IPS-15b (cell line): ENCODE results near the gene PXN.

Experiments used
- H3K27me3 ChIP-seq: one replicate; pipeline ENCODE4 v1.6.1; 2013; ENCODE audit warnings: low read length; ENCODE audit not compliant: control insufficient read depth, insufficient read depth
- H3K36me3 ChIP-seq: one replicate; pipeline ENCODE4 v1.6.1; 2013; ENCODE audit warnings: low read length; ENCODE audit not compliant: control insufficient read depth, insufficient read depth
- H3K4me1 ChIP-seq: one replicate; pipeline ENCODE4 v1.6.1; 2013; ENCODE audit warnings: mild to moderate bottlenecking, low read length; ENCODE audit not compliant: control insufficient read depth, insufficient read depth
- H3K4me3 ChIP-seq: one replicate; pipeline ENCODE4 v1.5.1; 2013; ENCODE audit warnings: low read depth, low read length
- H3K9ac ChIP-seq: one replicate; pipeline ENCODE4 v1.6.1; 2013; ENCODE audit warnings: low read depth, mild to moderate bottlenecking, low read length
- H3K9me3 ChIP-seq: one replicate; pipeline ENCODE4 v1.6.1; 2013; ENCODE audit warnings: mild to moderate bottlenecking, low read length; ENCODE audit not compliant: control insufficient read depth, insufficient read depth

Gene PXN

GRCh38 chr12:120167529-120168095 is 97.9 kb downstream of the PXN start:
- Histone ChIP-seq H3K9me3 (no peaks in the 10 kb centered on the region), H3K27me3 (no peaks in the 10 kb centered on the region), H3K4me1 (no peaks in the 10 kb centered on the region), H3K4me3 (no peak overlapping the region), H3K36me3 (peaks cover 52% of the 10 kb centered on the region), H3K9ac (no peak overlapping the region)

GRCh38 chr12:120164293-120164692 is 101.2 kb downstream of the PXN start:
- Histone ChIP-seq H3K9ac (no peak overlapping the region), H3K9me3 (no peaks in the 10 kb centered on the region), H3K4me3 (no peak overlapping the region), H3K27me3 (no peaks in the 10 kb centered on the region), H3K36me3 (peaks cover 71% of the 10 kb centered on the region), H3K4me1 (no peaks in the 10 kb centered on the region)

GRCh38 chr12:120162763-120163162 is 102.8 kb downstream of the PXN start:
- H3K36me3 ChIP-seq, result peaks cover 74% of the 10 kb centered on the region
- H3K9ac ChIP-seq, result no peak overlapping the region
- no peaks in the 10 kb centered on the region for H3K27me3 ChIP-seq
- no peak overlapping the region for H3K4me3 ChIP-seq
- H3K4me1 ChIP-seq, result no peaks in the 10 kb centered on the region
- H3K9me3 ChIP-seq, result no peaks in the 10 kb centered on the region

- H3K9ac ChIP-seq, result no peak overlapping the region
- H3K36me3 ChIP-seq, result peaks cover 82% of the 10 kb centered on the region
- no peak overlapping the region for H3K4me3 ChIP-seq
- H3K4me1 ChIP-seq, result no peaks in the 10 kb centered on the region
- H3K9me3 ChIP-seq, result no peaks in the 10 kb centered on the region
- H3K27me3 ChIP-seq, result no peaks in the 10 kb centered on the region
These were observed 103.7 kb downstream of the PXN start for GRCh38 chr12:120161852-120162251.
